GM12872 (cell line): ENCODE data around the gene NDUFAF3.

Experiments
- TF ChIP-seq, protein P1 (sequence below): IDR thresholded peaks from 3 replicates; pipeline ENCODE4 v1.5.1; 2011; ENCODE audit warnings: low read depth, mild to moderate bottlenecking, low read length, moderate library complexity; ENCODE audit not compliant: insufficient read depth

The NDUFAF3 gene

DNA sequence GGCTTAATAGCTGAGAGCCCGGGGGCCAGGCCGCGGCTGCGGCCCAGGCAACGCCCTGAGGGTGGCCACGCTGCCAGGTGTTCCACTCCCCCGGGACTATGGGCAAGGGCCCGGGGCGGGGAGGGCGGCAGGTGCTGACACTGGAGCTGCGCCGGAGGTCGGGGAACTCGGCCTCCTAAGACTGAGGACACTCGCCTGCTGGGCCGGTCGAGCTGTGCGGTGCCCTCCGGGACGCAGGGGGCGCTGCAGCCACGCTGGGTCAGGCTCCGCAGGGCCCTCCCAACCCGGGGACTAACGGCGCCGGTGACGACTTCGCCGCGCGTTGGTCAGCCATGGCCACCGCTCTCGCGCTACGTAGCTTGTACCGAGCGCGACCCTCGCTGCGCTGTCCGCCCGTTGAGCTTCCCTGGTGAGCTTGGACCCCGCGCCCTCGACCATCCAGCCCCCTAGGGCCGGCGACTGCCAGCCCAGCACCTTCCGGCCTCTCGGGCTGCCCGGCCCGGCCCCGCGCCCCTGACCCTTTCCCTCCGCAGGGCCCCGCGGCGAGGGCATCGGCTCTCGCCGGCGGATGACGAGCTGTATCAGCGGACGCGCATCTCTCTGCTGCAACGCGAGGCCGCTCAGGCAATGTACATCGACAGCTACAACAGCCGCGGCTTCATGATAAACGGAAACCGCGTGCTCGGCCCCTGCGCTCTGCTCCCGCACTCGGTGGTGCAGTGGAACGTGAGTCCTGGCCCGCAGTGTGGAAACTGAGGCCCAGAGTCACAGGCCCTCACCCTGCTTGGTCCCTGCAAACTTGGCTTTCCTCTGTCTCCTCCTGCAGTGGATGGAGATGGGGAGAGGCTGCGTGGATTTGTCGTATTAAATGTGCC lies at the start of gene NDUFAF3:
Gene NDUFAF3 (plus strand): TSS at position 309 of the 875 bp plus-strand sequence. CDS start 24 bp downstream, at position 333.
- TF ChIP-seq, protein P1, sequence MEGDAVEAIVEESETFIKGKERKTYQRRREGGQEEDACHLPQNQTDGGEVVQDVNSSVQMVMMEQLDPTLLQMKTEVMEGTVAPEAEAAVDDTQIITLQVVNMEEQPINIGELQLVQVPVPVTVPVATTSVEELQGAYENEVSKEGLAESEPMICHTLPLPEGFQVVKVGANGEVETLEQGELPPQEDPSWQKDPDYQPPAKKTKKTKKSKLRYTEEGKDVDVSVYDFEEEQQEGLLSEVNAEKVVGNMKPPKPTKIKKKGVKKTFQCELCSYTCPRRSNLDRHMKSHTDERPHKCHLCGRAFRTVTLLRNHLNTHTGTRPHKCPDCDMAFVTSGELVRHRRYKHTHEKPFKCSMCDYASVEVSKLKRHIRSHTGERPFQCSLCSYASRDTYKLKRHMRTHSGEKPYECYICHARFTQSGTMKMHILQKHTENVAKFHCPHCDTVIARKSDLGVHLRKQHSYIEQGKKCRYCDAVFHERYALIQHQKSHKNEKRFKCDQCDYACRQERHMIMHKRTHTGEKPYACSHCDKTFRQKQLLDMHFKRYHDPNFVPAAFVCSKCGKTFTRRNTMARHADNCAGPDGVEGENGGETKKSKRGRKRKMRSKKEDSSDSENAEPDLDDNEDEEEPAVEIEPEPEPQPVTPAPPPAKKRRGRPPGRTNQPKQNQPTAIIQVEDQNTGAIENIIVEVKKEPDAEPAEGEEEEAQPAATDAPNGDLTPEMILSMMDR = peak; percentile 94

DNA sequence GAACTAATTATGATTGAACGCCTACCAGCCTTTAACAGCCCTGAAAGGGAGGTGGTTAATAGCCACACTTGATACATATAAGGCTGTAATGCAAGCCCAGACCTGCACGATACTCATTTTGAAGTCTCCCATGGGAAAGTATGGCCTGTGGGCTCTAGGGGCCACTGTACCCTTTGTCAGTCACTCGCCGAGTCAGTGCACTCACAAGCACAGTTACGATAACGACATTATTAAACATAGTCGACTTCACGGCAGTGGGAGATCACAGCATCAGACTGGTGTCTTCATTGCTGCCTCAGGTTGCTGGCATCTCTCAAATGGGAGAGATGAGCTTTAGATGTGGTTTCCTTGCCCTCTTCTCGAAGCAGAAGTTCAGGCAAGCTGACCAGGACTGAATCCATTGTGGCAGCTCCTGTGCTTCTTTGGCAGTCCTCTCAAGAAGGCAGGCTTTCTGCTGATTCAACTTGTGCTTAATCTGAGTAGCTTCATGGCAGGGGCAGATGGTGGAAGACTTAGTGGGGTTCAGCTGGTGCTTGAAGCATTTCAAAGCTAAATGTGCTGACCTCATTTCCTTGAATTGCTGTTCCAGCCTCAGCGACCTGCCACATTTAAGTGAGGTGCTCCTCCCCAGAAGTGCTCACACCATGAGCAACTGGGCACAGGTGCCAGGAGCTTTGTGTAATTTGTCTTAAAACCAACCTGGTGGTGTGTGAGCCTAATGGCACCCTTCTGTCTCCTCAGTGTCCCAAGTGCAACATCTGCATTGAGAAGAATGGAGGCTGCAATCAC lies 47.7 kb upstream of the NDUFAF3 start:
- TF ChIP-seq, protein P1 = no peak

GRCh38 chr3:48979451-48979850 lies 42.5 kb upstream of the NDUFAF3 start:
- TF ChIP-seq, protein P1 = no peak

DNA sequence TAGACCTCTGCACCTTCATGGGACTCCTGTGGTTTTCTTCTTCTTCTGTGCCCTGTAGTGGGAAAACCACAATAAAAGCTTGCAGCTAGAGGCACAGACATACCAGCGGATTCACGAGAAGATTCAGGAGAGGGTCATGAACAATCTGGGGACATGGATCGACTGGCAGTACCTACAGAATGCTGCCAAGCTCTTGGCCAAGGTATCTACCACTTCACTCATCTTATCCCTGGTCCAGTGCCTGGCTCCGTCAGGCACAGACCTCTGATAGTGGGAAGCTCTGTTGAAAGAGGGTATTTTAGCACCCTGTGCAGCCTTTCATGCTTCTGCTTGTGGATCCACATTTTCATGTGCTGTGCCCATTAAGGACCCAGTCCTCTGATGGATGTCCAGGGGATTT lies 41.6 kb upstream of the NDUFAF3 start:
- TF ChIP-seq, protein P1 = no peak

- TF ChIP-seq, protein P1 = no peak
These were observed 39.9 kb upstream of the NDUFAF3 start for GRCh38 chr3:48982016-48982415.

- TF ChIP-seq, protein P1 = no peak
These were observed 39.2 kb upstream of the NDUFAF3 start for GRCh38 chr3:48982686-48983085.

- TF ChIP-seq, protein P1 = no peak
These were observed 38.8 kb upstream of the NDUFAF3 start for GRCh38 chr3:48983096-48983495.
